Activated CD8-positive, alpha-beta T cell treated with anti-CD3 and anti-CD28 coated beads, Interleukin-2, amount 10 ng/mL, durations not matched to agents 7 days and 5 days (primary cell): ENCODE results near the gene MAP3K10. TPM values are rescaled to one million over a fixed set of nuclear protein-coding genes. Genes with fewer than 3 reads are reported as not detected.

Source experiments
- ATAC-seq: fragments of 150-1000 bp; cut with Tn5 transposase; one replicate; pipeline ENCODE4 v1.10.0; 2021; ENCODE audit warnings: moderate library complexity
- CTCF ChIA-PET: fragments of 350-600 bp; sonication (Branson Sonifier 250); formaldehyde crosslinking; loops from one replicate; lab custom pipeline; 2021; ENCODE audit warnings: antibody characterized with exemption; lab: Charles Lee
- POLR2A ChIA-PET: fragments of 350-600 bp; sonication (Branson Sonifier 250); formaldehyde crosslinking; loops from one replicate; lab custom pipeline; 2021; ENCODE audit warnings: antibody characterized with exemption; lab: Charles Lee
- DNase-seq: peaks from one replicate; pipeline ENCODE4 v3.0.0-alpha.2; 2020
- H3K27ac Mint-ChIP-seq: one replicate; pipeline ENCODE4 v1.8.0; 2021; ENCODE audit warnings: mild to moderate bottlenecking, mixed read lengths
- H3K27me3 Mint-ChIP-seq: one replicate; pipeline ENCODE4 v1.8.0; 2021; ENCODE audit warnings: low read depth, mixed read lengths
- H3K36me3 Mint-ChIP-seq: one replicate; pipeline ENCODE4 v1.8.0; 2021; ENCODE audit warnings: low read depth, mixed read lengths
- H3K4me1 Mint-ChIP-seq: one replicate; pipeline ENCODE4 v1.8.0; 2021; ENCODE audit warnings: low read depth, mixed read lengths
- H3K4me3 Mint-ChIP-seq: one replicate; pipeline ENCODE4 v1.8.0; 2021; ENCODE audit warnings: mild to moderate bottlenecking, mixed read lengths
- H3K9me3 Mint-ChIP-seq: one replicate; pipeline ENCODE4 v1.8.0; 2022; ENCODE audit warnings: mixed read lengths; ENCODE audit not compliant: insufficient read depth
- total RNA-seq, 2 experiments: library from RNA; stranded (reverse); gene quantifications; one replicate each; pipeline ENCODE4 v1.2.3, GENCODE V29; 2021

Gene MAP3K10
- total RNA-seq, 2 experiments from 2014 or later, result 16.2 to 18.4 TPM

- DNase-seq (no peak), ATAC-seq (no peak)
- Mint-ChIP-seq H3K27me3 (no peaks in the 10 kb centered on the region), H3K4me1 (peaks cover 2% of the 10 kb centered on the region), H3K4me3 (no peak overlapping the region), H3K9me3 (no peaks in the 10 kb centered on the region), H3K36me3 (peaks cover 38% of the 10 kb centered on the region), H3K27ac (no peak overlapping the region)
- CTCF ChIA-PET, result no interaction called here
- POLR2A ChIA-PET, result no interaction called here
Measured at GRCh38 chr19:40262422-40262821, 71.2 kb downstream of the MAP3K10 start.

GRCh38 chr19:40263440-40264313 is 72.5 kb downstream of the MAP3K10 start:
- DNase-seq (no peak), ATAC-seq (no peak)
- Mint-ChIP-seq H3K27me3 (no peaks in the 10 kb centered on the region), H3K27ac (no peak overlapping the region), H3K9me3 (no peaks in the 10 kb centered on the region), H3K36me3 (peaks cover 35% of the 10 kb centered on the region), H3K4me1 (no peaks in the 10 kb centered on the region), H3K4me3 (no peak overlapping the region)
- POLR2A ChIA-PET, result no interaction called here
- CTCF ChIA-PET, result no interaction called here

- CTCF ChIA-PET, result no interaction called here
- no peaks in the 10 kb centered on the region for H3K27me3 Mint-ChIP-seq
- no peak for DNase-seq
- POLR2A ChIA-PET, result no interaction called here
- no peak overlapping the region for H3K4me3 Mint-ChIP-seq
- H3K9me3 Mint-ChIP-seq, result no peaks in the 10 kb centered on the region
- H3K4me1 Mint-ChIP-seq, result peaks cover under 1% of the 10 kb centered on the region
- H3K27ac Mint-ChIP-seq, result no peak overlapping the region
- ATAC-seq, result no peak
- peaks cover 38% of the 10 kb centered on the region for H3K36me3 Mint-ChIP-seq
Measured at GRCh38 chr19:40264314-40265054, 73.3 kb downstream of the MAP3K10 start.

Other genes with a start within 250 kb of the MAP3K10 start
- gene PSMC4, start 220.3 kb upstream of the MAP3K10 start, total RNA-seq, result 100 to 1,000 TPM; 120 to 121 TPM
- 1 to 10 TPM; 4.9 to 5.2 TPM for gene ZNF546, start 194.4 kb upstream of the MAP3K10 start, total RNA-seq
- 10 to 100 TPM; 27.4 to 30.3 TPM for gene ZNF780B, start 135.2 kb upstream of the MAP3K10 start, total RNA-seq
- 10 to 100 TPM; 17.9 to 21.6 TPM for gene ZNF780A, start 100.5 kb upstream of the MAP3K10 start, total RNA-seq
- gene TTC9B, start 27.0 kb downstream of the MAP3K10 start, total RNA-seq, result not detected
- gene CCNP, start 35.3 kb downstream of the MAP3K10 start, total RNA-seq, result under 1 TPM; 0.39 to 0.68 TPM
- 100 to 1,000 TPM; 137 to 139 TPM for gene AKT2, start 93.9 kb downstream of the MAP3K10 start, total RNA-seq
- gene C19orf47, start 157.0 kb downstream of the MAP3K10 start, total RNA-seq, result 10 to 100 TPM; 27.7 to 28.3 TPM
- gene PLD3, start 157.3 kb downstream of the MAP3K10 start, total RNA-seq, result 10 to 100 TPM; 65.1 to 70.0 TPM
- gene HIPK4, start 198.8 kb downstream of the MAP3K10 start, total RNA-seq, result under 1 TPM in 1 of 2 experiments, not detected in 1; 0.10 TPM
- 1 to 10 TPM in 1 of 2 experiments, under 1 TPM in 1; 0.84 to 1.1 TPM for gene PRX, start 222.0 kb downstream of the MAP3K10 start, total RNA-seq
- gene SERTAD1, start 234.6 kb downstream of the MAP3K10 start, total RNA-seq, result 10 to 100 TPM in 1 of 2 experiments, 1 to 10 TPM in 1; 9.3 to 10.1 TPM